ENCODE measurements around the gene ITPKB. TPM values are rescaled to one million over a fixed set of nuclear protein-coding genes. Genes with fewer than 3 reads are reported as not detected.
A peak's percentile ranks its signal among the peaks of the same experiment; 100 is the strongest.

ITPKB gene
- total RNA-seq, 2 donors from 2014 or later: 13.0 to 21.1 TPM

DNA sequence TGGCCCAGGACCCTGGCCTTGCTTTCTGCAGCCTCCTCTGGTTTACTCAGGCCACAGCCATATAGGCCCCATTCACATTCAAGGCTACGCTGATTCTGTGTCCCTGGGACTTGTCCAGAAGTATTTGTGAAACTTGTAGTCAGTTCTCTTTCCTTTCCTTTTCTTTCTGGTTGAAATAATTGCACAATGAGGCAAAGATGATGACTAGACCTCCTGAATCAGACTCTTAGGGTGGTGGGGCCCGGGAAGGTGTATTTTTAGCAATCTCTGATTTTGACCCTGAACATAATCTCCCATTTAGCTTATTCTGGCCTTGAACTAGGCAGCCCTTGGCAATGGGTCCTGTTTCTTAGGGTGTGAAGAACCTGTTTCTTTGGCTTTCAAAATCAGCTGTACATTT, 150.6 kb downstream of the ITPKB start:
- Histone ChIP-seq H3K27ac (peak overlapping the region; percentile 42 to 69 (median 67)), H3K4me3 (no peak overlapping the region), H3K27me3 (no peaks in the 10 kb centered on the region), H3K36me3 (replicated peaks in 1 of 2; ENCODE audit: insufficient read depth in 1 of 2, low read depth in 2 of 2) (no peaks in the 10 kb centered on the region), H3K9me3 (no peaks in the 10 kb centered on the region), H3K4me1 (peaks cover 18% of the 10 kb centered on the region)
- DNase-seq: peak in 3 of 4 donors; percentile 36 to 44 (median 44)
- peak; percentile 51 for ATAC-seq
- TF ChIP-seq POLR2A (IDR thresholded peaks at IDR 0.05): no peak
- TF ChIP-seq, protein P1, sequence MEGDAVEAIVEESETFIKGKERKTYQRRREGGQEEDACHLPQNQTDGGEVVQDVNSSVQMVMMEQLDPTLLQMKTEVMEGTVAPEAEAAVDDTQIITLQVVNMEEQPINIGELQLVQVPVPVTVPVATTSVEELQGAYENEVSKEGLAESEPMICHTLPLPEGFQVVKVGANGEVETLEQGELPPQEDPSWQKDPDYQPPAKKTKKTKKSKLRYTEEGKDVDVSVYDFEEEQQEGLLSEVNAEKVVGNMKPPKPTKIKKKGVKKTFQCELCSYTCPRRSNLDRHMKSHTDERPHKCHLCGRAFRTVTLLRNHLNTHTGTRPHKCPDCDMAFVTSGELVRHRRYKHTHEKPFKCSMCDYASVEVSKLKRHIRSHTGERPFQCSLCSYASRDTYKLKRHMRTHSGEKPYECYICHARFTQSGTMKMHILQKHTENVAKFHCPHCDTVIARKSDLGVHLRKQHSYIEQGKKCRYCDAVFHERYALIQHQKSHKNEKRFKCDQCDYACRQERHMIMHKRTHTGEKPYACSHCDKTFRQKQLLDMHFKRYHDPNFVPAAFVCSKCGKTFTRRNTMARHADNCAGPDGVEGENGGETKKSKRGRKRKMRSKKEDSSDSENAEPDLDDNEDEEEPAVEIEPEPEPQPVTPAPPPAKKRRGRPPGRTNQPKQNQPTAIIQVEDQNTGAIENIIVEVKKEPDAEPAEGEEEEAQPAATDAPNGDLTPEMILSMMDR (IDR thresholded peaks at IDR 0.05): no peak
- intact Hi-C loops (cut with DNase I): no loop called here
- 37 to 73% methylated on average over 2 of the region's 2 CpGs for WGBS, 2 donors

DNA sequence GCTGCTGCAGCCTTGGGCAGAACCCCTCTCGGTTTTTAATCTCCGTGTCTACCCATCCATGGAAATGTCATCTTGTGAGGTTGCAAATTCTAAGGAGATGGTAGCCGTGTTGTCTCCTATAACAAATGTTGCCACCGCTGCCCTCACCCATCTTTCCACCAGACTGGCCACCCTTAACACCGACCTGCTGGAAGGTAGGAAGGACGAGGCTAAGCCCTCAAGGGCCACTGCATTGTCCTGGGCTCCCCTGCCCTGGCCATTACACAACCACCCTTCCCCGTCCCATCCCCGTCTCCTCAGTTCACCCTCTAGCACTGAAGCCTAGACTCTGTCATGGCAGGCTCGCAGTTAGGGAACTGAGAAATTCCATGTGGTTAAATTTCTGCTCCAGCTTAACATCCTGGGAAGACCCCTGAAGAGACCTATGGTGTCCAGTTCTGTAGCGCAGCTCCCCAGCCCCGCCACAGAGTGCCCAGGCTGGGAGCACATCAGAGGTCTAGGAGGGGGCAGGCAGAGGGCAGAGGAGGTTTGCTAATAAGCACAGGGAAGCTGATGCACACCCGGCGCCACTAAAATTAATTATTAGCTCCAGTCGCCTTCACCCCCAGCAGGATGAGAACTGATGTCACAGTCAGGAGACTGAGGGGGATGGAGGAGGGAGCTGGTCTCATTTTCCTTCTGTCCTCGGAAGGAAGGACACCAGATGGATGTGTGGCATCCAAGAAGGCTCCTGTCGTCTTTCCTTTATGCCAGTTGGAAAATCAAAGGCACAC, 152.2 kb downstream of the ITPKB start:
- no peaks in the 10 kb centered on the region for H3K9me3 ChIP-seq
- H3K4me1 ChIP-seq: peaks cover 18% of the 10 kb centered on the region
- ATAC-seq (no peak), DNase-seq (no peak)
- H3K4me3 ChIP-seq: no peak overlapping the region
- intact Hi-C loops (cut with DNase I): no loop called here
- H3K27me3 ChIP-seq: no peaks in the 10 kb centered on the region
- 77 to 88% methylated on average over 15 to 16 of the region's 16 CpGs for WGBS, 2 donors
- TF ChIP-seq, protein P1 (IDR thresholded peaks at IDR 0.05): no peak
- TF ChIP-seq POLR2A (IDR thresholded peaks at IDR 0.05): no peak
- H3K27ac ChIP-seq: no peak overlapping the region
- no peaks in the 10 kb centered on the region for H3K36me3 ChIP-seq (replicated peaks in 1 of 2; ENCODE audit: insufficient read depth in 1 of 2, low read depth in 2 of 2)

DNA sequence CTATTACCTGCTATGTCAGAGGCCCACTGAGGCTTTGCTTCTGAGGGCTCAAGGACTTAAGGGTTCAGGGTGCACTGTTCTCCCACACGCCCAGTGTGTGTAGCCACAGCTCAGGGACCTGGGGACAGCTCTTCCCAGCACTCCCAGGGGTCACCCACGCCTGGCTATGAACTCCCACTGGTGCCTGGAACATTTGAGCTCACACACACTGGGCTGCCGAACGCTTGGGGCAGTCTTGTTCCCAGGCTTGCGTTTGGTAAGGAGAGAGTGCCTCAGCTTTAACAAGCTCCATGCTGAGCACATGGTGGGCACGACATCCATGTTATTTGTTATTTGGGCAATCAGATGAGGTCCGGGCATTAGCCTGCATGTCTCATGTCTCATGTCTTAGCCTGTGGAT, 153.0 kb downstream of the ITPKB start:
- Histone ChIP-seq H3K27me3 (no peaks in the 10 kb centered on the region), H3K9me3 (no peaks in the 10 kb centered on the region), H3K4me1 (peaks cover 18% of the 10 kb centered on the region), H3K4me3 (no peak overlapping the region), H3K36me3 (replicated peaks in 1 of 2; ENCODE audit: insufficient read depth in 1 of 2, low read depth in 2 of 2) (no peaks in the 10 kb centered on the region), H3K27ac (no peak overlapping the region)
- ATAC-seq: no peak
- intact Hi-C loops (cut with DNase I): no loop called here
- 86 to 93% methylated on average over 3 to 7 of the region's 7 CpGs for WGBS, 2 donors
- no peak for TF ChIP-seq POLR2A (IDR thresholded peaks at IDR 0.05)
- TF ChIP-seq, protein P1 (IDR thresholded peaks at IDR 0.05): no peak
- no peak for DNase-seq

DNA sequence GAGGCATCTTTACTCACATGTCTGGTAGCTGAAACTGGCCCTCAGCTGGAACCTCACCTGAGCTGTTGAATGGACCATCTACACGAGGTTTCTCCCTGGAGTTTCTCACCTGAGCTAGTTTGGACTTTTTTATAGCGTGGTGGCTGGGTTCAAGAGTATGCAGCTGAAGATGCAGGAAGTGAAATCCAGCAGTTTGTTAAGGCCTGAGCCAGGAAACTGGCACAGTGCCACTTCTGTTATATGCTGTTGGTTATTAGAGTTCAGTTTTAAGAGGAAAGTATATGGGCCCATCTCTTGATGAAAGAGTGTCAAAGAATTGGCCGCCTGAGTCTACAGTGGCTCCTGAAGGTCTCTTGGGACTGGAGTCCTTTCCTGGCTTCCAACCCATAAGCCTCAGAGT, 154.9 kb downstream of the ITPKB start:
- no peak for ATAC-seq
- DNase-seq: no peak
- Histone ChIP-seq H3K36me3 (replicated peaks in 1 of 2; ENCODE audit: insufficient read depth in 1 of 2, low read depth in 2 of 2) (no peaks in the 10 kb centered on the region), H3K27me3 (no peaks in the 10 kb centered on the region), H3K4me3 (no peak overlapping the region), H3K9me3 (no peaks in the 10 kb centered on the region), H3K4me1 (peaks cover 12% of the 10 kb centered on the region), H3K27ac (no peak overlapping the region)
- WGBS, 2 donors: 62 to 82% methylated on average over 3 of the region's 3 CpGs
- intact Hi-C loops (cut with DNase I): no loop called here
- TF ChIP-seq, protein P1 (IDR thresholded peaks at IDR 0.05): no peak
- TF ChIP-seq POLR2A (IDR thresholded peaks at IDR 0.05): no peak

DNA sequence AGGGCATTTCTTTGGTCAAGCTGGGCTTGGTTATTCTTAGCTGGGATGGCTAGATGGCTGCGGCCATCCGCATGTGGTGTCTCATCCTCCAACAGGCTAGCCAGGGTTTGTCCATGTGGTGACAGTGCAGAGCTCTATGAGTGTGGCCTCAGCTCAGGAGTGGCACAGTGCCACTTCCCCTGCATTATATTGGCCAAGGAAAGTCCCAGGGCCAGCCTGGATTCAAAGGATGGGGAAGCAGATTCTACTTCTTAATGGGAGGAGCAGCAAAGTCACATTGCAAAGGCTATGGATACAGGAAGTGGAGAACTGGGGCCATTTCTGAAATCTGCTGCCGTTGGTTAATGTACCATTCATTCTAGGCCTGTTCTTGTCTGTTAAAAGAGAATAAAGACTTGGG, 156.1 kb downstream of the ITPKB start:
- TF ChIP-seq POLR2A (IDR thresholded peaks at IDR 0.05): no peak
- TF ChIP-seq, protein P1 (IDR thresholded peaks at IDR 0.05): no peak
- H3K27me3 ChIP-seq: no peaks in the 10 kb centered on the region
- no peak overlapping the region for H3K27ac ChIP-seq
- H3K4me1 ChIP-seq: peaks cover under 1% of the 10 kb centered on the region
- H3K9me3 ChIP-seq: no peaks in the 10 kb centered on the region
- 93 to 95% methylated on average over 1 to 3 of the region's 3 CpGs for WGBS, 2 donors
- intact Hi-C loops (cut with DNase I): no loop called here
- no peaks in the 10 kb centered on the region for H3K36me3 ChIP-seq (replicated peaks in 1 of 2; ENCODE audit: insufficient read depth in 1 of 2, low read depth in 2 of 2)
- no peak overlapping the region for H3K4me3 ChIP-seq
- DNase-seq: no peak
- no peak for ATAC-seq
